K562 (cell line): ENCODE measurements around the gene CPNE1. TPM values are rescaled to one million over a fixed set of nuclear protein-coding genes. Genes with fewer than 3 reads are reported as not detected.

Experiments
- ATAC-seq: fragments of 200-7000 bp; cut with Tn5 transposase; 3 replicates; pipeline ENCODE4 v1.9.1; 2020; ENCODE audit warnings: moderate library complexity
- BruUV-seq: library from RNA; stranded (reverse); fragments of 400-500 nt; replicated peaks from 2 replicates; lab custom pipeline; 2021; lab: Mats Ljungman, UMichigan
- CTCF ChIA-PET: fragments of 300-600 bp; formaldehyde crosslinking; extraction: SDS; loops from one replicate; lab custom pipeline; 2021; ENCODE audit warnings: low intra/inter-chr PET ratio; lab: Yijun Ruan, JAX
- POLR2A ChIA-PET: fragments of 300-600, 350-650 bp; sonication (Branson Sonifier 250); formaldehyde crosslinking; extraction: SDS; loops from one replicate; lab custom pipeline; 2021; ENCODE audit warnings: antibody characterized with exemption, inconsistent platforms; lab: Yijun Ruan, JAX
- DNase-seq, 4 experiments: peaks; one replicate each; pipeline versions ENCODE4 v3.0.0 to v3.0.0-alpha.2; 2011 to 2018; ENCODE audit warnings: low spot score in 3 of 4, mixed read lengths in 3 of 4; ENCODE audit errors: extremely low read depth in 1 of 4
- FAIRE-seq: peaks from 2 replicates; lab custom pipeline; 2011; peaks lifted over from hg19 to GRCh38; lab: Jason Lieb, UNC
- H2AFZ ChIP-seq: 2 replicates; pipeline ENCODE4 v1.6.0; 2011; ENCODE audit warnings: low read depth, low read length, control low read depth, inconsistent platforms
- H3K27ac ChIP-seq: fragments of 200-600 bp; 3 replicates; pipeline ENCODE4 v1.8.0; 2011; ENCODE audit warnings: low read depth, mild to moderate bottlenecking, control low read depth, inconsistent platforms, low read length, moderate library complexity, mixed read lengths; ENCODE audit errors: extremely low read depth
- H3K27me3 ChIP-seq, 2 experiments: fragments of 300-600 bp in 1 of 2; 2 replicates in 1 of 2; 3 replicates in 1 of 2; pipeline versions ENCODE4 v1.6.0 to v1.8.0; 2011; ENCODE audit warnings: inconsistent platforms in 2 of 2, low read length in 2 of 2, mild to moderate bottlenecking in 1 of 2, mixed read lengths in 1 of 2, moderate library complexity in 1 of 2; ENCODE audit not compliant: control insufficient read depth in 2 of 2, insufficient read depth in 2 of 2
- H3K36me3 ChIP-seq: fragments of 300-600 bp; 3 replicates; pipeline ENCODE4 v1.8.0; 2011; ENCODE audit warnings: mild to moderate bottlenecking, low read length, inconsistent platforms; ENCODE audit not compliant: control insufficient read depth, insufficient read depth
- H3K4me1 ChIP-seq, 2 experiments: fragments of 200-600 bp in 1 of 2; replicated peaks in 1 of 2; 2 replicates in 1 of 2; 3 replicates in 1 of 2; pipeline versions ENCODE4 v1.5.1 to v1.8.0; 2011; ENCODE audit warnings: inconsistent platforms in 2 of 2, low read length in 2 of 2, mild to moderate bottlenecking in 1 of 2, mixed read lengths in 1 of 2, moderate library complexity in 1 of 2; ENCODE audit not compliant: control insufficient read depth in 2 of 2, insufficient read depth in 2 of 2
- H3K4me2 ChIP-seq: 2 replicates; pipeline ENCODE4 v1.6.1; 2011; ENCODE audit warnings: low read length, control low read depth, inconsistent platforms, mixed read lengths; ENCODE audit not compliant: insufficient read depth
- H3K4me3 ChIP-seq: fragments of 200-600 bp; sonication (generic), shearing (Covaris generic); 2 replicates; pipeline ENCODE4 v1.5.1; 2016; ENCODE audit warnings: control low read depth, inconsistent platforms
- H3K79me2 ChIP-seq: fragments of 200-600 bp; 3 replicates; pipeline ENCODE4 v1.8.0; 2011; ENCODE audit warnings: low read length, inconsistent platforms; ENCODE audit not compliant: control insufficient read depth, insufficient read depth
- H3K9ac ChIP-seq, 2 experiments: 2 replicates each; pipeline versions ENCODE4 v1.6.0 to v1.6.1; 2011; ENCODE audit warnings: low read depth in 2 of 2, low read length in 2 of 2, control low read depth in 1 of 2, inconsistent platforms in 1 of 2, mild to moderate bottlenecking in 1 of 2, mixed read lengths in 1 of 2; ENCODE audit not compliant: insufficient read depth in 1 of 2
- H3K9me1 ChIP-seq: one replicate; pipeline ENCODE4 v1.6.0; 2011; ENCODE audit warnings: inconsistent platforms, mild to moderate bottlenecking, low read length, moderate library complexity; ENCODE audit not compliant: control insufficient read depth, insufficient read depth
- H3K9me3 ChIP-seq: replicated peaks from 2 replicates; pipeline ENCODE4 v1.5.1; 2011; ENCODE audit warnings: low read depth, low read length, inconsistent platforms; ENCODE audit not compliant: control insufficient read depth, insufficient read depth
- H4K20me1 ChIP-seq: replicated peaks from 2 replicates; pipeline ENCODE4 v1.6.1; 2011; ENCODE audit warnings: low read length, inconsistent platforms, mixed read lengths; ENCODE audit not compliant: control insufficient read depth, insufficient read depth
- ATF1 ChIP-seq, 2 experiments: fragments of 450-650 bp in 1 of 2; IDR thresholded peaks; 2 replicates each; pipeline ENCODE4 v1.6.1; 2016; ENCODE audit warnings: missing compliant biosample characterization in 1 of 2, missing genetic modification characterization in 1 of 2
- BRD9 ChIP-seq: fragments of 450-650 bp; IDR thresholded peaks from 2 replicates; pipeline ENCODE4 v1.6.1; 2018; ENCODE audit warnings: low read depth; ENCODE audit not compliant: partially characterized antibody
- CHD1 ChIP-seq: fragments of 200-600 bp; sonication (generic); IDR thresholded peaks from one replicate; pipeline ENCODE4 v1.6.1; 2012; ENCODE audit warnings: mild to moderate bottlenecking, moderate library complexity, low read length, inconsistent platforms
- HCFC1 ChIP-seq: IDR thresholded peaks from 2 replicates; pipeline ENCODE4 v1.6.1; 2012; ENCODE audit warnings: low read depth, low read length, improper control_type of control experiment
- LEF1 ChIP-seq: fragments of 450-650 bp; IDR thresholded peaks from 2 replicates; pipeline ENCODE4 v1.6.1; 2016; ENCODE audit warnings: mild to moderate bottlenecking
- POLR2AphosphoS5 ChIP-seq: IDR thresholded peaks from 2 replicates; pipeline ENCODE4 v1.6.1; 2011; ENCODE audit warnings: mild to moderate bottlenecking, low read depth, low read length, moderate library complexity; ENCODE audit not compliant: control insufficient read depth, insufficient read depth
- ZBTB17 ChIP-seq: fragments of 450-650 bp; formaldehyde crosslinking; IDR thresholded peaks from 2 replicates; pipeline ENCODE4 v1.4.0; 2020; ENCODE audit warnings: mild to moderate bottlenecking
- ZBTB40 ChIP-seq, 2 experiments: fragments of 450-650 bp in 1 of 2; sonication (generic) in 1 of 2; formaldehyde crosslinking in 1 of 2; IDR thresholded peaks; 2 replicates each; pipeline versions ENCODE4 v1.7.1 to v1.9.0; 2016 to 2022; ENCODE audit warnings: inconsistent platforms in 1 of 2, mild to moderate bottlenecking in 1 of 2, missing genetic modification reagents in 1 of 2
- ZNF282 ChIP-seq: sonication (generic); formaldehyde crosslinking; IDR thresholded peaks from 2 replicates; pipeline ENCODE4 v1.8.1; 2023; ENCODE audit warnings: missing genetic modification reagents
- WGBS: fragments of 100-300 bp; shearing (Covaris generic); methylation state at CpG from one replicate; pipeline ENCODE4 v1.1.6; 2016; ENCODE audit warnings: low coverage, mixed read lengths; ENCODE audit not compliant: insufficient coverage; ENCODE audit errors: missing lambda C conversion rate; 5-methylcytosine and 5-hydroxymethylcytosine counted together
- in situ Hi-C: fragments of 300-500 bp; cut with MboI; formaldehyde crosslinking; loops from 4 replicates; pipeline ENCODE4 v1.15.0; 2018; ENCODE audit warnings: inconsistent platforms, mixed read lengths
- intact Hi-C: fragments of 100-400 bp; cut with micrococcal nuclease; formaldehyde crosslinking; loops from 2 replicates; pipeline ENCODE4 v1.14.2; 2022
- polyA plus RNA-seq, 8 experiments: library from polyadenylated mRNA; depleted of rRNA in 4 of 8; stranded (reverse) in 5 of 8; unstranded in 3 of 8; fragments of >200 nt; fragmentation: Nextera tagmentation in 2 of 8; fragmentation: Illumina TruSeq in 1 of 8; extraction: Ambion mirVana in 2 of 8; extraction: Trizol in 1 of 8; gene quantifications; 2 replicates each; pipeline versions ENCODE4 v1.2.1 to v1.2.3, GENCODE V29; 2011 to 2014; ENCODE audit warnings: inconsistent platforms in 1 of 8, missing spikeins in 1 of 8
- total RNA-seq, 7 experiments: library from RNA; depleted of rRNA in 6 of 7; stranded (reverse); fragments of >200 nt in 6 of 7; fragmentation: Illumina TruSeq in 2 of 7; extraction: Trizol in 2 of 7; gene quantifications; 2 replicates each; pipeline versions ENCODE4 v1.2.1 to v1.2.3, GENCODE V29; 2011 to 2021; ENCODE audit warnings: low replicate concordance in 1 of 7

CPNE1 gene
- total and polyA plus RNA-seq, 9 of the 15 experiments (the other 6 are each of a cell fraction or from before 2014, with no cell fraction given) = 42.1 to 102 (median 56.0) TPM

GRCh38 chr20:35663516-35664465, 909 bp downstream of the CPNE1 start:
- intact Hi-C loops = loop anchor here (5.0 kb wide), 1 partner anchor 46 kb away; the partner anchor contains the start of gene SPAG4
- Histone ChIP-seq H3K9me1 (no peaks in the 10 kb centered on the region), H2AFZ (peak overlapping the region; percentile 96), H3K4me3 (peak overlapping the region; percentile 57), H3K4me1 (peaks cover 17 to 24% of the 10 kb centered on the region in 2 experiments; a peak in 4 of 5 replicates), H3K9me3 (no peaks in the 10 kb centered on the region), H3K9ac (peak overlapping the region; percentile 92 to 100), H4K20me1 (peaks cover 41% of the 10 kb centered on the region), H3K27ac (peak overlapping the region; percentile 98), H3K4me2 (peak overlapping the region; percentile 89), H3K79me2 (peaks cover 64% of the 10 kb centered on the region), H3K27me3 (no peaks in the 10 kb centered on the region), H3K36me3 (peaks cover 9% of the 10 kb centered on the region; the same call in 2 of the 3 replicates)
- no TSS peak for BruUV-seq
- peak; percentile 32 to 68 (median 52) for DNase-seq
- WGBS = 0% methylated on average over 28 of the region's 28 CpGs
- ATAC-seq = peak; percentile 65
- peak; percentile 67 for FAIRE-seq
- CTCF ChIA-PET = no interaction called here
- in situ Hi-C loops = no loop called here
- POLR2A ChIA-PET = interaction anchor here (0.6 to 2.9 kb wide), 15 partner anchors 9 to 1133 kb away, joined by 3 to 26 read pairs (median 4); partner anchors contain the start of genes ERGIC3, PHF20, RBM39 and SPAG4
- TF ChIP-seq BRD9 = peak; percentile 17
- 0 out of 2 replicates have a peak, but pooled peaks have one; percentile 11 for TF ChIP-seq ZBTB40 (IDR thresholded peaks at IDR 0.05)
- no peak for TF ChIP-seq ZBTB40 (CRISPR knock-in tag; IDR thresholded peaks at IDR 0.05)
- 0 out of 2 replicates have a peak, but pooled peaks have one; percentile 20 for TF ChIP-seq ZNF282
- TF ChIP-seq HCFC1 = peak; percentile 9; the same call in 1 of the 2 replicates
- peak; percentile 44 for TF ChIP-seq CHD1
- no peak for TF ChIP-seq LEF1
- TF ChIP-seq ATF1 (CRISPR knock-in tag; IDR thresholded peaks at IDR 0.05) = no peak
- no peak for TF ChIP-seq ATF1 (tag; IDR thresholded peaks at IDR 0.05)
- no peak for TF ChIP-seq ZBTB17 (CRISPR knock-in tag)
- peak; percentile 46; the same call in 1 of the 2 replicates for TF ChIP-seq POLR2AphosphoS5
